Thyroid gland (tissue), 4 donors: Measurements from ENCODE around the gene VGLL4. TPM values are rescaled to one million over a fixed set of nuclear protein-coding genes. Genes with fewer than 3 reads are reported as not detected.

Source experiments
- DNase-seq, 2 donors: peaks; one replicate each; pipeline ENCODE4 v3.0.0-alpha.2; 2019
- H3K27ac ChIP-seq, 3 donors: fragments of 200-600 bp; sonication (generic); 1 replicate in 2 of 3; 2 replicates in 1 of 3; pipeline ENCODE4 v1.5.1; 2016 to 2019; ENCODE audit warnings: mild to moderate bottlenecking in 1 of 3, moderate library complexity in 1 of 3
- H3K27me3 ChIP-seq: fragments of 200-600 bp; sonication (generic); one replicate; pipeline ENCODE4 v1.5.1; 2019
- H3K36me3 ChIP-seq, 2 donors: fragments of 200-600 bp; sonication (generic); one replicate each; pipeline ENCODE4 v1.5.1; 2016 to 2019
- H3K4me1 ChIP-seq, 2 donors: fragments of 200-600 bp; sonication (generic); one replicate each; pipeline ENCODE4 v1.5.1; 2017 to 2019
- H3K4me3 ChIP-seq, 3 donors: fragments of 200-600 bp; sonication (generic); replicated peaks in 1 of 3; 1 replicate in 2 of 3; 2 replicates in 1 of 3; pipeline ENCODE4 v1.5.1; 2016; ENCODE audit warnings: mild to moderate bottlenecking in 1 of 3
- H3K9me3 ChIP-seq: fragments of 200-600 bp; sonication (generic); one replicate; pipeline ENCODE4 v1.5.1; 2017
- POLR2A ChIP-seq, 2 donors: fragments of 450-650 bp; IDR thresholded peaks; one replicate each; pipeline ENCODE4 v1.6.1; 2017; ENCODE audit warnings: antibody characterized with exemption in 2 of 2, mild to moderate bottlenecking in 2 of 2, moderate library complexity in 1 of 2
- WGBS, 2 donors: methylation state at CpG; one replicate each; pipeline ENCODE4 v1.1.5; 2017; 5-methylcytosine and 5-hydroxymethylcytosine counted together
- intact Hi-C: fragments of 100-400 bp; cut with DNase I; formaldehyde crosslinking; loops from one replicate; pipeline ENCODE4 v1.15.1; 2023
- total RNA-seq, 4 donors: library from RNA; depleted of rRNA; stranded (reverse); fragments of >200 nt; gene quantifications; one replicate each; pipeline ENCODE4 v1.2.3, GENCODE V29; 2016
- TF ChIP-seq, protein P1 (sequence below), 6 experiments: fragments of 200-600 bp in 3 of 6; fragments of 450-650 bp in 3 of 6; sonication (generic) in 3 of 6; IDR thresholded peaks; one replicate each; pipeline ENCODE4 v1.5.1; 2016 to 2019; ENCODE audit warnings: antibody characterized with exemption in 6 of 6, mild to moderate bottlenecking in 2 of 6, inconsistent platforms in 1 of 6, moderate library complexity in 1 of 6

Gene VGLL4
- total RNA-seq, 4 donors from 2014 or later: 96.0 to 142 (median 131) TPM

DNA sequence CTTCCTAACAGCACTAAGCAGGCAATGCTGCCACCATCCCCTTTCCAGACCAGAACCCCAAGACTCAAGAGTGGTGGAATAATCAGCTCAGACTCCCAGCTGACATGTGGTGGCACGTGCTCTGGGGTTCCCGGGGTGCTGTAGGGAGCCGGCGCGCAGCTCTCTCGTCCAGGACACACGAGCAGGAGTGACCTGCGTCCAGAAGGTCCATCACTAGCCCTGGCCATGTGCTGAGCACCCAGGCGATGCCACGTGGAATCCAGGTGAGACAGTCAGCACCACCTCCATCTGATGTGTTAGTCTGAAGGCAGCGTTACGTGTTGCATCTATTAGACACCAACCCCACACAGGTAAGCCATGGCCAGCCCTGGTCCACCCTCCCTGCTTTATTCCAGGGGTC is 78.2 kb downstream of the VGLL4 start:
- no peak for DNase-seq
- H3K27ac ChIP-seq: no peak overlapping the region

DNA sequence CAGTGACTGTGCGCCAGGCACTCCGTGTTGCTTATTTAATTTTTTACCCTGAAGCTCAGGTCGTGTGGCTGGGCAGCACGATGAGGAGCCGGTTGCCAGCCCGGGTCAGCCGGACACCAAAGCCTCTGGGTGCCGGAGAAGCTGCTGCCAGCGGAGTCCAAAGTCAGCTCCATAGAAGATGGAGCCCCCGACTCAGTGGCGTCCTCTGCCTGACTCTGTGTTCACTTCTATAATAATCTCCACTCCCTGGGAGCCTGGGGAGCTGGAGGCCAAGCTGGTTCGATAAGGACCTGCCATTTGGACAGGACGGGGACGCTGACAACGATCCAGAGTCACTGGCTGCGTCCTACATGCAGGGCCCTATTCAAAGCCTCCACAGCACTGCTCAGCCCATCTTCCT is 78.6 kb downstream of the VGLL4 start:
- peaks cover 3 to 6% of the 10 kb centered on the region in 2 donors for H3K36me3 ChIP-seq
- H3K4me1 ChIP-seq: peaks cover 0 to 39% of the 10 kb centered on the region in 2 donors
- TF ChIP-seq, protein P1, sequence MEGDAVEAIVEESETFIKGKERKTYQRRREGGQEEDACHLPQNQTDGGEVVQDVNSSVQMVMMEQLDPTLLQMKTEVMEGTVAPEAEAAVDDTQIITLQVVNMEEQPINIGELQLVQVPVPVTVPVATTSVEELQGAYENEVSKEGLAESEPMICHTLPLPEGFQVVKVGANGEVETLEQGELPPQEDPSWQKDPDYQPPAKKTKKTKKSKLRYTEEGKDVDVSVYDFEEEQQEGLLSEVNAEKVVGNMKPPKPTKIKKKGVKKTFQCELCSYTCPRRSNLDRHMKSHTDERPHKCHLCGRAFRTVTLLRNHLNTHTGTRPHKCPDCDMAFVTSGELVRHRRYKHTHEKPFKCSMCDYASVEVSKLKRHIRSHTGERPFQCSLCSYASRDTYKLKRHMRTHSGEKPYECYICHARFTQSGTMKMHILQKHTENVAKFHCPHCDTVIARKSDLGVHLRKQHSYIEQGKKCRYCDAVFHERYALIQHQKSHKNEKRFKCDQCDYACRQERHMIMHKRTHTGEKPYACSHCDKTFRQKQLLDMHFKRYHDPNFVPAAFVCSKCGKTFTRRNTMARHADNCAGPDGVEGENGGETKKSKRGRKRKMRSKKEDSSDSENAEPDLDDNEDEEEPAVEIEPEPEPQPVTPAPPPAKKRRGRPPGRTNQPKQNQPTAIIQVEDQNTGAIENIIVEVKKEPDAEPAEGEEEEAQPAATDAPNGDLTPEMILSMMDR (IDR thresholded peaks at IDR 0.05): no peak
- no peak for TF ChIP-seq POLR2A (IDR thresholded peaks at IDR 0.05)
- no peak for DNase-seq
- no peak overlapping the region for H3K27ac ChIP-seq
- no peaks in the 10 kb centered on the region for H3K9me3 ChIP-seq
- no peak overlapping the region for H3K4me3 ChIP-seq
- intact Hi-C loops: no loop called here
- no peaks in the 10 kb centered on the region for H3K27me3 ChIP-seq
- 74 to 82% methylated on average over 6 to 14 of the region's 16 CpGs for WGBS, 2 donors

More for the DNA sequence above, 78.2 kb downstream of the VGLL4 start:
- TF ChIP-seq, protein P1 (IDR thresholded peaks at IDR 0.05): no peak
- TF ChIP-seq POLR2A (IDR thresholded peaks at IDR 0.05): no peak
- intact Hi-C loops: no loop called here
- 88 to 95% methylated on average over 7 to 12 of the region's 12 CpGs for WGBS, 2 donors
- Histone ChIP-seq H3K27me3 (no peaks in the 10 kb centered on the region), H3K9me3 (no peaks in the 10 kb centered on the region), H3K4me3 (no peak overlapping the region), H3K4me1 (peaks cover 0 to 40% of the 10 kb centered on the region in 2 donors), H3K36me3 (peaks cover 3 to 6% of the 10 kb centered on the region in 2 donors)

DNA sequence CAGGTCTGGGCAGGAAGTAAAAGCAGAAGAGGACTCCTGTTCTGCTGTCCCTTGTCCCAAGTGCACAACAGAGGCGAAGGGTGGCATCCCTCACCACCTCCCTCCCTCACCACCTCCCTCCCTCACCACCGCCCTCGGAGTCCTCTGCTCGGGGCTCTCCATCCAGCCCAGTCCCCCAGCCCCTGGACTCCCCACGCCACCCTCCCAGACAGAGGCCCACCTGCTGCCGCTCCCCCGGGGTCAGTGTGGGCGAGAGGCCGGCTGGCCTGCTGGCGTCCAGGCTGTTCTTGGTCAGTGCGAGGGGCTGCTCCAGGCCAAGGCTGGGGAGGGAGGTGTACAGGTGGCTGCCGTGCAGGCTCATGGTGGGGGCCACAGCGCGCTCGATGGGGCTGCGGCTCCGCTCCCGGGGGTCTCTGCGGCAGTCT is 79.1 kb downstream of the VGLL4 start:
- TF ChIP-seq, protein P1 (IDR thresholded peaks at IDR 0.05): no peak
- TF ChIP-seq POLR2A (IDR thresholded peaks at IDR 0.05): no peak
- Histone ChIP-seq H3K4me3 (no peak overlapping the region), H3K9me3 (no peaks in the 10 kb centered on the region), H3K27ac (no peak overlapping the region), H3K4me1 (peaks cover 0 to 40% of the 10 kb centered on the region in 2 donors), H3K36me3 (peaks cover 3 to 6% of the 10 kb centered on the region in 2 donors), H3K27me3 (no peaks in the 10 kb centered on the region)
- intact Hi-C loops: no loop called here
- DNase-seq: no peak
- WGBS, 2 donors: 81 to 95% methylated on average over 4 to 13 of the region's 19 CpGs

DNA sequence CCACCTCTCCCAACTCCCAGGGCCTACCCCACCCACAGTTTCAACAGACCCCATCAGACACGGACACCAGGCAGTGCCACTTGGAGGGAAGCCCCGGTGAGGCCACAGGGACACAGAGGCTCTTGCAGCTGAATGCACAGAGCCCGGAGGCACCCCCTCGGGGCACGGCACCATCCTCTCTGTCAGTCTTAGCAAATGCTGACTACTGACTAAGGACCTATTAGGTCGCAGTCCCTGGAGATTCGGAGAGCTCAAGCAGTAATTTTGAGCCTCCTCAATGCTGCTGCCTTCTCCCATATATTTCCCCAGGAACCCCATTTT is 79.9 kb downstream of the VGLL4 start:
- Histone ChIP-seq H3K9me3 (no peaks in the 10 kb centered on the region), H3K27ac (no peak overlapping the region), H3K27me3 (no peaks in the 10 kb centered on the region), H3K4me3 (no peak overlapping the region), H3K36me3 (peaks cover 3 to 13% of the 10 kb centered on the region in 2 donors), H3K4me1 (peaks cover 0 to 33% of the 10 kb centered on the region in 2 donors)
- 92 to 95% methylated on average over 5 to 6 of the region's 7 CpGs for WGBS, 2 donors
- no peak for DNase-seq
- intact Hi-C loops: no loop called here
- TF ChIP-seq, protein P1 (IDR thresholded peaks at IDR 0.05): no peak
- TF ChIP-seq POLR2A (IDR thresholded peaks at IDR 0.05): no peak

GRCh38 chr3:11563159-11563864 is 80.4 kb downstream of the VGLL4 start:
- no peaks in the 10 kb centered on the region for H3K9me3 ChIP-seq
- 93 to 95% methylated on average over 16 of the region's 16 CpGs for WGBS, 2 donors
- H3K27me3 ChIP-seq: no peaks in the 10 kb centered on the region
- peaks cover 6 to 18% of the 10 kb centered on the region in 2 donors for H3K36me3 ChIP-seq
- H3K27ac ChIP-seq: no peak overlapping the region
- H3K4me3 ChIP-seq: no peak overlapping the region
- intact Hi-C loops: no loop called here
- TF ChIP-seq, protein P1 (IDR thresholded peaks at IDR 0.05): no peak
- no peak for TF ChIP-seq POLR2A (IDR thresholded peaks at IDR 0.05)
- DNase-seq: no peak
- peaks cover 0 to 30% of the 10 kb centered on the region in 2 donors for H3K4me1 ChIP-seq
